ENCODE measurements around the gene FMO2.

FMO2 gene

DNA sequence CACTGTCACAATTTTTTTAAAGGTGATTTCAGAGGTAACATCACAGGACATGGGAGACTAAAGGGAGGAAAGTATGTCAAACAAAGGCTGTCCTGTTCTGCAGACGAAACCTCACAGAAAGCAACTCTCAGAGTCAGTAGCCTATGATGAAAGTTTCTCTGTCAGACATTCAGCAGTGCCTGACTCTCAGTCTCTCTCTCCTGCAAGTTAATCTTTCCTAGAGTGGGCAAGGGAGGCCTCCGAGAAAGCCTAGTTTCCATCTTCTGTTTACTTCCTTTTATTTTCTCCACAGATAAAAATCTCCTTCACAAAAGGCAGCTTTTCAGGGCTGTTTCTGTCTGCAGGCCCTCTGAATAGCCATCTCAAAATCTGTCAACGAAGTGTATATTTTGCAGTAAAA lies 24.9 kb upstream of the FMO2 start:
- H3K27ac ChIP-seq = no peak overlapping the region
- no peak for TF ChIP-seq ZFX (IDR thresholded peaks at IDR 0.05)
- TF ChIP-seq, protein P1, sequence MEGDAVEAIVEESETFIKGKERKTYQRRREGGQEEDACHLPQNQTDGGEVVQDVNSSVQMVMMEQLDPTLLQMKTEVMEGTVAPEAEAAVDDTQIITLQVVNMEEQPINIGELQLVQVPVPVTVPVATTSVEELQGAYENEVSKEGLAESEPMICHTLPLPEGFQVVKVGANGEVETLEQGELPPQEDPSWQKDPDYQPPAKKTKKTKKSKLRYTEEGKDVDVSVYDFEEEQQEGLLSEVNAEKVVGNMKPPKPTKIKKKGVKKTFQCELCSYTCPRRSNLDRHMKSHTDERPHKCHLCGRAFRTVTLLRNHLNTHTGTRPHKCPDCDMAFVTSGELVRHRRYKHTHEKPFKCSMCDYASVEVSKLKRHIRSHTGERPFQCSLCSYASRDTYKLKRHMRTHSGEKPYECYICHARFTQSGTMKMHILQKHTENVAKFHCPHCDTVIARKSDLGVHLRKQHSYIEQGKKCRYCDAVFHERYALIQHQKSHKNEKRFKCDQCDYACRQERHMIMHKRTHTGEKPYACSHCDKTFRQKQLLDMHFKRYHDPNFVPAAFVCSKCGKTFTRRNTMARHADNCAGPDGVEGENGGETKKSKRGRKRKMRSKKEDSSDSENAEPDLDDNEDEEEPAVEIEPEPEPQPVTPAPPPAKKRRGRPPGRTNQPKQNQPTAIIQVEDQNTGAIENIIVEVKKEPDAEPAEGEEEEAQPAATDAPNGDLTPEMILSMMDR (conservative IDR thresholded peaks at IDR 0.05) = no peak

- no peak for TF ChIP-seq ZFX (IDR thresholded peaks at IDR 0.05)
- TF ChIP-seq, protein P1 (conservative IDR thresholded peaks at IDR 0.05) = no peak
- no peak overlapping the region for H3K27ac ChIP-seq
These were observed 24.3 kb upstream of the FMO2 start for GRCh38 chr1:171160639-171161354.

DNA sequence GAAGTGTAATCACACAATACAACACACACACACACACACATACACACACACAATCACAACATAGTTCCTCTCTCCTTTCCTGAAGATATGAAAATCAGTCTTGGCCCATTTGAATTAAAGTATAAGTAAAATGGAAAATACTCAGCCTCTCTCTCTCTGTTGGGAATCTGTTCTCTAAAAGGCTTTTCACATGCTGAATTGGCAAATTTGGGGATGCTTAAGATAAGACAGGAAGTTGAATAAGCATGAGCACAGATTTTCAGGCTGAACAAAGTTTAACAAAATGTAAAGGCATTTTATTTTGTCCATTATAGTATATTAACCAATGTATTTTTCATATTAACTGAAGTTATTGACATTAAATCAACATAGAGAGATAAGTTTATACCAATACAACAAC lies 23.7 kb upstream of the FMO2 start:
- H3K27ac ChIP-seq = no peak overlapping the region
- TF ChIP-seq, protein P1 (conservative IDR thresholded peaks at IDR 0.05) = no peak
- no peak for TF ChIP-seq ZFX (IDR thresholded peaks at IDR 0.05)

GRCh38 chr1:171166361-171166760 lies 18.7 kb upstream of the FMO2 start:
- TF ChIP-seq ZFX (IDR thresholded peaks at IDR 0.05) = no peak
- TF ChIP-seq, protein P1 (conservative IDR thresholded peaks at IDR 0.05) = no peak
- H3K27ac ChIP-seq = no peak overlapping the region

GRCh38 chr1:171167785-171168184 lies 17.3 kb upstream of the FMO2 start:
- TF ChIP-seq ZFX (IDR thresholded peaks at IDR 0.05) = no peak
- TF ChIP-seq, protein P1 (conservative IDR thresholded peaks at IDR 0.05) = no peak
- no peak overlapping the region for H3K27ac ChIP-seq

DNA sequence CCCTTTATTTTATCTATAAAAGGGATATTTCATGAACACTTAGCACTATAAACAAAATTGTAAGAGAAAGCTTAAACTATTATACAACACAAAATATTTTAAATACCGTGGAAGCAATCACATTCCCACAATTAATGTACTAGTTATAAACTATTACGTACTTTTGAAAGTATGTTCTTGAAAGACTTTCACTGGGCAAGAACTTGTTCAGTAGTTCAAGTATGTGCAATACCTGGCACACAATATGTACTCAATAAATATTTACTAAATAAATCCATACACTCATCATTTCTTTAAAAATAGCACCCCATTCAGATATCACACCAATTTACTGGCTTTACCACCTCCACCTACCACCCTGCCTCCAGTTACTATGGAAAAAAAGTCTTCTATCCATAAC lies 12.6 kb upstream of the FMO2 start:
- H3K27ac ChIP-seq = no peak overlapping the region
- TF ChIP-seq, protein P1 (conservative IDR thresholded peaks at IDR 0.05) = no peak
- no peak for TF ChIP-seq ZFX (IDR thresholded peaks at IDR 0.05)

GRCh38 chr1:171173069-171173468 lies 12.0 kb upstream of the FMO2 start:
- no peak for TF ChIP-seq ZFX (IDR thresholded peaks at IDR 0.05)
- TF ChIP-seq, protein P1 (conservative IDR thresholded peaks at IDR 0.05) = no peak
- H3K27ac ChIP-seq = no peak overlapping the region
